ENCODE data around the gene KRT38. TPM values are rescaled to one million over a fixed set of nuclear protein-coding genes. Genes with fewer than 3 reads are reported as not detected.

Gene KRT38
- not detected for total RNA-seq
- polyA plus RNA-seq, result not detected
- long read RNA-seq, donor 1, result 0 reads
- long read RNA-seq, donor 2, result 0 reads
- long read RNA-seq, donor 3, result 0 reads

GRCh38 chr17:41440531-41441033 is at the start of gene KRT38:
Gene KRT38 (minus strand): TSS chr17:41440983. CDS start chr17:41440921, 62 bp downstream.
- Histone ChIP-seq H3K27me3 (no peaks in the 10 kb centered on the region), H3K36me3 (no peaks in the 10 kb centered on the region), H3K4me1 (ENCODE audit: insufficient read depth) (no peaks in the 10 kb centered on the region), H3K4me3 (no peak within 1 kb of the TSS), H3K9me3 (no peaks in the 10 kb centered on the region), H3K27ac (no peak within 1 kb of the TSS)
- no peak for DNase-seq
- no peak for TF ChIP-seq CTCF (IDR thresholded peaks at IDR 0.05)
- no peak for TF ChIP-seq POLR2A (IDR thresholded peaks at IDR 0.05)
- no peak for TF ChIP-seq EP300 (IDR thresholded peaks at IDR 0.05)
- 92 to 95% (median 95%) methylated on average over 10 of the region's 10 CpGs for WGBS, 3 donors
- intact Hi-C loops (cut with DNase I), result no loop called here

GRCh38 chr17:41489531-41489930 is 48.7 kb upstream of the KRT38 start, which contains the start of gene KRT36:
Gene KRT36 (minus strand): TSS chr17:41489910. CDS start chr17:41489864, 46 bp downstream.
- DNase-seq, result peak in 1 of 5 donors; percentile 27
- Histone ChIP-seq H3K4me3 (no peak within 1 kb of the TSS), H3K27me3 (no peaks in the 10 kb centered on the region), H3K4me1 (ENCODE audit: insufficient read depth) (peaks cover 9% of the 10 kb centered on the region), H3K36me3 (no peaks in the 10 kb centered on the region), H3K27ac (no peak within 1 kb of the TSS), H3K9me3 (no peaks in the 10 kb centered on the region)
- TF ChIP-seq CTCF (IDR thresholded peaks at IDR 0.05) (no peak), POLR2A (IDR thresholded peaks at IDR 0.05) (no peak), EP300 (IDR thresholded peaks at IDR 0.05) (no peak)
- intact Hi-C loops (cut with DNase I), result no loop called here
- 93 to 97% (median 96%) methylated on average over 12 of the region's 12 CpGs for WGBS, 3 donors

- WGBS, 3 donors, result 76 to 83% (median 81%) methylated on average over 29 of the region's 29 CpGs
- Histone ChIP-seq H3K4me1 (ENCODE audit: insufficient read depth) (peaks cover 3% of the 10 kb centered on the region), H3K9me3 (no peaks in the 10 kb centered on the region), H3K36me3 (no peaks in the 10 kb centered on the region), H3K27me3 (no peaks in the 10 kb centered on the region), H3K4me3 (no peak overlapping the region), H3K27ac (no peak overlapping the region)
- peak in 1 of 5 donors; percentile 29 for DNase-seq
- intact Hi-C loops (cut with DNase I), result no loop called here
- TF ChIP-seq POLR2A (IDR thresholded peaks at IDR 0.05) (no peak), CTCF (IDR thresholded peaks at IDR 0.05) (no peak), EP300 (IDR thresholded peaks at IDR 0.05) (no peak)
Measured at GRCh38 chr17:41486809-41487530, 46.2 kb upstream of the KRT38 start.

- no peaks in the 10 kb centered on the region for H3K36me3 ChIP-seq
- intact Hi-C loops (cut with DNase I), result no loop called here
- TF ChIP-seq POLR2A (IDR thresholded peaks at IDR 0.05), result no peak
- no peak for TF ChIP-seq CTCF (IDR thresholded peaks at IDR 0.05)
- 93 to 96% (median 95%) methylated on average over 12 to 13 of the region's 13 CpGs for WGBS, 3 donors
- peak in 1 of 5 donors; percentile 22 for DNase-seq
- H3K27ac ChIP-seq, result no peak overlapping the region
- no peaks in the 10 kb centered on the region for H3K9me3 ChIP-seq
- H3K4me3 ChIP-seq, result no peak overlapping the region
- peaks cover 3% of the 10 kb centered on the region for H3K4me1 ChIP-seq (ENCODE audit: insufficient read depth)
- H3K27me3 ChIP-seq, result no peaks in the 10 kb centered on the region
Measured at GRCh38 chr17:41486316-41486715, 45.5 kb upstream of the KRT38 start.

Measured in ovary (tissue), 10 donors.